Activated naive CD4-positive, alpha-beta T cell treated with anti-CD3 and anti-CD28 coated beads, Interleukin-2, amount 10 ng/mL, durations not matched to agents 7 days and 5 days (primary cell): ENCODE results near the gene EHBP1L1.
"Not testable (repeated sequence)": the region's sequence is repeated elsewhere in the genome, so short reads cannot be mapped to it uniquely, and the experiment has no call there.

Source experiments
- CTCF ChIA-PET: fragments of 350-600 bp; sonication (Branson Sonifier 250); formaldehyde crosslinking; loops from one replicate; lab custom pipeline; 2021; ENCODE audit warnings: antibody characterized with exemption; lab: Charles Lee
- DNase-seq: peaks from one replicate; pipeline ENCODE4 v3.0.0-alpha.2; 2020
- H3K27ac Mint-ChIP-seq: one replicate; pipeline ENCODE4 v1.8.0; 2021; ENCODE audit warnings: mild to moderate bottlenecking, moderate library complexity, mixed read lengths
- H3K27me3 Mint-ChIP-seq: one replicate; pipeline ENCODE4 v1.8.0; 2021; ENCODE audit warnings: mild to moderate bottlenecking, mixed read lengths
- H3K36me3 Mint-ChIP-seq: one replicate; pipeline ENCODE4 v1.8.0; 2021; ENCODE audit warnings: mixed read lengths
- H3K4me1 Mint-ChIP-seq: one replicate; pipeline ENCODE4 v1.8.0; 2021; ENCODE audit warnings: mixed read lengths
- H3K4me3 Mint-ChIP-seq: one replicate; pipeline ENCODE4 v1.8.0; 2021; ENCODE audit warnings: mild to moderate bottlenecking, moderate library complexity, mixed read lengths
- H3K9me3 Mint-ChIP-seq: one replicate; pipeline ENCODE4 v1.8.0; 2021; ENCODE audit warnings: mixed read lengths

EHBP1L1 gene

GRCh38 chr11:65559535-65559934, 16.3 kb upstream of the EHBP1L1 start:
- DNase-seq, result no peak
- H3K27me3 Mint-ChIP-seq, result peaks cover 17% of the 10 kb centered on the region
- no peaks in the 10 kb centered on the region for H3K36me3 Mint-ChIP-seq
- H3K27ac Mint-ChIP-seq, result no peak overlapping the region
- CTCF ChIA-PET, result interaction anchor here (2.2 to 4.2 kb wide), 2 partner anchors 12 to 18 kb away, joined by 13 to 18 read pairs; partner anchors contain the start of genes FAM89B and ZNRD2
- peak overlapping the region; percentile 66 for H3K4me3 Mint-ChIP-seq
- H3K4me1 Mint-ChIP-seq, result peaks cover 59% of the 10 kb centered on the region
- no peaks in the 10 kb centered on the region for H3K9me3 Mint-ChIP-seq

- no peak for DNase-seq
- H3K4me1 Mint-ChIP-seq, result peaks cover 59% of the 10 kb centered on the region
- H3K27ac Mint-ChIP-seq, result peak overlapping the region; percentile 0
- H3K27me3 Mint-ChIP-seq, result peaks cover 17% of the 10 kb centered on the region
- no peaks in the 10 kb centered on the region for H3K36me3 Mint-ChIP-seq
- CTCF ChIA-PET, result interaction anchor here (2.2 to 4.2 kb wide), 3 partner anchors 11 to 28 kb away, joined by 7 to 18 read pairs (median 13); partner anchors contain the start of genes FAM89B and ZNRD2
- no peak overlapping the region for H3K4me3 Mint-ChIP-seq
- H3K9me3 Mint-ChIP-seq, result no peaks in the 10 kb centered on the region
Measured at GRCh38 chr11:65559951-65560537, 15.8 kb upstream of the EHBP1L1 start.

GRCh38 chr11:65560555-65561418, 15.1 kb upstream of the EHBP1L1 start:
- no peak overlapping the region for H3K27ac Mint-ChIP-seq
- no peaks in the 10 kb centered on the region for H3K9me3 Mint-ChIP-seq
- peaks cover 17% of the 10 kb centered on the region for H3K27me3 Mint-ChIP-seq
- no peak overlapping the region for H3K4me3 Mint-ChIP-seq
- peaks cover 59% of the 10 kb centered on the region for H3K4me1 Mint-ChIP-seq
- CTCF ChIA-PET, result interaction anchor here (2.2 to 4.2 kb wide), 3 partner anchors 11 to 28 kb away, joined by 7 to 18 read pairs (median 13); partner anchors contain the start of genes FAM89B and ZNRD2
- no peaks in the 10 kb centered on the region for H3K36me3 Mint-ChIP-seq
- DNase-seq, result no peak

GRCh38 chr11:65562020-65562419, 13.8 kb upstream of the EHBP1L1 start:
- Mint-ChIP-seq H3K27me3 (peaks cover 17% of the 10 kb centered on the region), H3K9me3 (no peaks in the 10 kb centered on the region), H3K36me3 (no peaks in the 10 kb centered on the region), H3K27ac (no peak overlapping the region), H3K4me1 (peaks cover 59% of the 10 kb centered on the region), H3K4me3 (no peak overlapping the region)
- DNase-seq, result no peak
- CTCF ChIA-PET, result interaction anchor here (0.9 to 4.2 kb wide), 4 partner anchors 8 to 32 kb away, joined by 3 to 18 read pairs (median 5); partner anchors contain the start of genes FAM89B and ZNRD2

- Mint-ChIP-seq H3K36me3 (no peaks in the 10 kb centered on the region), H3K27me3 (peaks cover 17% of the 10 kb centered on the region), H3K9me3 (no peaks in the 10 kb centered on the region), H3K4me1 (peaks cover 56% of the 10 kb centered on the region), H3K27ac (peak overlapping the region; percentile 77), H3K4me3 (no peak overlapping the region)
- CTCF ChIA-PET, result interaction anchor here (0.7 to 4.2 kb wide), 3 partner anchors 9 to 23 kb away, joined by 3 to 18 read pairs (median 3); partner anchors contain the start of genes FAM89B and ZNRD2
- DNase-seq, result no peak
Measured at GRCh38 chr11:65562788-65563187, 13.1 kb upstream of the EHBP1L1 start.

GRCh38 chr11:65563601-65564000, 12.3 kb upstream of the EHBP1L1 start:
- H3K27ac Mint-ChIP-seq, result peak overlapping the region; percentile 40
- peaks cover 63% of the 10 kb centered on the region for H3K4me1 Mint-ChIP-seq
- H3K9me3 Mint-ChIP-seq, result no peaks in the 10 kb centered on the region
- CTCF ChIA-PET, result interaction anchor here (0.9 kb wide), 1 partner anchor 12 kb away, joined by 3 read pairs; no protein-coding TSS in a partner anchor
- peaks cover 16% of the 10 kb centered on the region for H3K27me3 Mint-ChIP-seq
- peaks cover 5% of the 10 kb centered on the region for H3K36me3 Mint-ChIP-seq
- no peak for DNase-seq
- H3K4me3 Mint-ChIP-seq, result no peak overlapping the region

GRCh38 chr11:65564879-65565559, 10.8 kb upstream of the EHBP1L1 start:
- DNase-seq, result peak; percentile 50
- Mint-ChIP-seq H3K4me3 (peak overlapping the region; percentile 29), H3K36me3 (peaks cover 14% of the 10 kb centered on the region), H3K27ac (peak overlapping the region; percentile 97), H3K4me1 (peaks cover 64% of the 10 kb centered on the region)
- H3K27me3 Mint-ChIP-seq, H3K9me3 Mint-ChIP-seq: not testable (repeated sequence)
- CTCF ChIA-PET, result interaction anchor here (1.2 to 2.2 kb wide), 4 partner anchors 8 to 24 kb away, joined by 4 to 13 read pairs (median 6); no protein-coding TSS in a partner anchor

GRCh38 chr11:65565624-65566453, 10.0 kb upstream of the EHBP1L1 start:
- peak; percentile 61 for DNase-seq
- Mint-ChIP-seq H3K27me3 (peaks cover 5% of the 10 kb centered on the region), H3K9me3 (no peaks in the 10 kb centered on the region), H3K4me1 (peaks cover 61% of the 10 kb centered on the region), H3K4me3 (peak overlapping the region; percentile 29), H3K27ac (peak overlapping the region; percentile 97), H3K36me3 (peaks cover 16% of the 10 kb centered on the region)
- CTCF ChIA-PET, result interaction anchor here (0.6 to 2.2 kb wide), 7 partner anchors 9 to 279 kb away, joined by 3 to 13 read pairs (median 6); no protein-coding TSS in a partner anchor

- CTCF ChIA-PET, result interaction anchor here (1.2 to 5.6 kb wide), 3 partner anchors 17 to 45 kb away, joined by 3 to 95 read pairs (median 24); no protein-coding TSS in a partner anchor
- Mint-ChIP-seq H3K9me3 (no peaks in the 10 kb centered on the region), H3K27me3 (peaks cover 4% of the 10 kb centered on the region), H3K36me3 (peaks cover 23% of the 10 kb centered on the region), H3K27ac (peak overlapping the region; percentile 98), H3K4me3 (peak overlapping the region; percentile 93), H3K4me1 (peaks cover 74% of the 10 kb centered on the region)
- DNase-seq, result no peak
Measured at GRCh38 chr11:65569164-65569972, 6.5 kb upstream of the EHBP1L1 start.

- peak within 1 kb of the TSS; percentile 93 for H3K4me3 Mint-ChIP-seq
- peaks cover 29% of the 10 kb centered on the region for H3K36me3 Mint-ChIP-seq
- DNase-seq, result peak; percentile 99
- H3K9me3 Mint-ChIP-seq, result no peaks in the 10 kb centered on the region
- peaks cover 8% of the 10 kb centered on the region for H3K27me3 Mint-ChIP-seq
- H3K4me1 Mint-ChIP-seq, result peaks cover 72% of the 10 kb centered on the region
- H3K27ac Mint-ChIP-seq, result peak within 1 kb of the TSS; percentile 98
- CTCF ChIA-PET, result interaction anchor here (0.9 to 5.6 kb wide), 9 partner anchors 10 to 45 kb away, joined by 3 to 95 read pairs (median 18); no protein-coding TSS in a partner anchor
Measured at GRCh38 chr11:65569973-65570918, 5.6 kb upstream of the EHBP1L1 start, which contains the start of gene ZNRD2. Gene ZNRD2, plus strand, starts transcription at chr11:65570477. Its CDS starts 15 bp downstream, at chr11:65570492.

- H3K4me1 Mint-ChIP-seq, result peaks cover 64% of the 10 kb centered on the region
- CTCF ChIA-PET, result interaction anchor here (0.6 to 5.6 kb wide), 11 partner anchors 11 to 49 kb away, joined by 3 to 95 read pairs (median 9); no protein-coding TSS in a partner anchor
- DNase-seq, result no peak
- peak overlapping the region; percentile 93 for H3K4me3 Mint-ChIP-seq
- H3K27ac Mint-ChIP-seq, result peak overlapping the region; percentile 98
- H3K36me3 Mint-ChIP-seq, result peaks cover 29% of the 10 kb centered on the region
- peaks cover 8% of the 10 kb centered on the region for H3K27me3 Mint-ChIP-seq
- H3K9me3 Mint-ChIP-seq, result no peaks in the 10 kb centered on the region
Measured at GRCh38 chr11:65571420-65571819, 4.4 kb upstream of the EHBP1L1 start.
